Hematopoietic multipotent progenitor cell treated with erythropoietin and hydrocortisone succinate and interleukin-3 and kit ligand, for 15 days (in vitro differentiated cells): ENCODE results near the gene CPD.
"Not testable (repeated sequence)": the region's sequence is repeated elsewhere in the genome, so short reads cannot be mapped to it uniquely, and the experiment has no call there.

Source experiments
- DNase-seq: peaks from one replicate; pipeline ENCODE4 v3.0.0-alpha.2; 2015; ENCODE audit warnings: low spot score

CPD gene

GRCh38 chr17:30427611-30428010 lies 48.9 kb downstream of the CPD start:
- no peak for DNase-seq

- no peak for DNase-seq
Observed at GRCh38 chr17:30429155-30429554, 50.4 kb downstream of the CPD start.

GRCh38 chr17:30433514-30433913 lies 54.8 kb downstream of the CPD start:
- peak; percentile 11 for DNase-seq

GRCh38 chr17:30436729-30437128 lies 58.0 kb downstream of the CPD start:
- no peak for DNase-seq

- DNase-seq, result no peak
Observed at GRCh38 chr17:30443721-30444120, 65.0 kb downstream of the CPD start.

- DNase-seq, result not testable (repeated sequence)
Observed at GRCh38 chr17:30446640-30447039, 67.9 kb downstream of the CPD start.

- DNase-seq, result no peak
Observed at GRCh38 chr17:30449480-30449879, 70.8 kb downstream of the CPD start.

- no peak for DNase-seq
Observed at GRCh38 chr17:30450125-30451027, 71.6 kb downstream of the CPD start.

GRCh38 chr17:30454635-30455034 lies 75.9 kb downstream of the CPD start:
- DNase-seq, result no peak

- DNase-seq, result no peak
Observed at GRCh38 chr17:30458371-30458770, 79.6 kb downstream of the CPD start.

- not testable (repeated sequence) for DNase-seq
Observed at GRCh38 chr17:30458797-30459413, 80.2 kb downstream of the CPD start.

GRCh38 chr17:30468465-30468864 lies 89.7 kb downstream of the CPD start:
- no peak for DNase-seq

GRCh38 chr17:30472238-30472890 lies 93.6 kb downstream of the CPD start:
- DNase-seq, result no peak

- no peak for DNase-seq
Observed at GRCh38 chr17:30475206-30475605, 96.5 kb downstream of the CPD start.

GRCh38 chr17:30476726-30477082 lies 98.0 kb downstream of the CPD start:
- no peak for DNase-seq

- peak; percentile 94 for DNase-seq
Observed at GRCh38 chr17:30477083-30477773, 98.5 kb downstream of the CPD start, which contains the start of gene GOSR1. GOSR1 (plus strand) TSS chr17:30477408; CDS start chr17:30477434, 26 bp downstream.

GRCh38 chr17:30477774-30478115 lies 99.0 kb downstream of the CPD start:
- peak; percentile 27 for DNase-seq

- no peak for DNase-seq
Observed at GRCh38 chr17:30482555-30482954, 103.8 kb downstream of the CPD start.

GRCh38 chr17:30483159-30483558 lies 104.4 kb downstream of the CPD start:
- no peak for DNase-seq

- DNase-seq, result no peak
Observed at GRCh38 chr17:30493780-30494179, 115.1 kb downstream of the CPD start.

GRCh38 chr17:30495586-30495985 lies 116.9 kb downstream of the CPD start:
- DNase-seq, result peak; percentile 18

- DNase-seq, result no peak
Observed at GRCh38 chr17:30503558-30503957, 124.8 kb downstream of the CPD start.
